Endothelial cell of umbilical vein (primary cell): ENCODE measurements around the gene CYFIP1. TPM values are rescaled to one million over a fixed set of nuclear protein-coding genes. Genes with fewer than 3 reads are reported as not detected.

Experiments
- BruUV-seq: library from RNA; stranded (reverse); fragments of 400-500 nt; replicated peaks from 2 replicates; lab custom pipeline; 2021; lab: Mats Ljungman, UMichigan
- CTCF ChIA-PET: fragments of 300-600, 350-600 bp; sonication (Branson Sonifier 250); formaldehyde crosslinking; loops from one replicate; lab custom pipeline; 2021; ENCODE audit warnings: antibody characterized with exemption, inconsistent platforms; lab: Charles Lee
- POLR2A ChIA-PET: fragments of 300-600, 350-600 bp; sonication (Branson Sonifier 250); formaldehyde crosslinking; loops from one replicate; lab custom pipeline; 2021; ENCODE audit warnings: antibody characterized with exemption, inconsistent platforms; lab: Charles Lee
- DNase-seq: peaks from one replicate; pipeline ENCODE4 v3.0.0-alpha.2; 2011; ENCODE audit warnings: low read depth, low spot score
- FAIRE-seq: peaks from 2 replicates; lab custom pipeline; 2011; peaks lifted over from hg19 to GRCh38; lab: Jason Lieb, UNC
- H2AFZ ChIP-seq: 2 replicates; pipeline ENCODE4 v1.6.0; 2012; ENCODE audit warnings: low read depth, low read length, control low read depth, inconsistent platforms
- H3K27ac ChIP-seq: 2 replicates; pipeline ENCODE4 v1.5.1; 2011; ENCODE audit warnings: low read depth, mild to moderate bottlenecking, control low read depth, low read length, moderate library complexity; ENCODE audit not compliant: insufficient read depth
- H3K27me3 ChIP-seq, 2 experiments: 2 replicates each; pipeline versions ENCODE4 v1.6.0 to v1.6.1; 2011; ENCODE audit warnings: low read length in 2 of 2, mixed read lengths in 1 of 2; ENCODE audit not compliant: control insufficient read depth in 2 of 2, insufficient read depth in 2 of 2
- H3K36me3 ChIP-seq, 2 experiments: 2 replicates in 1 of 2; 3 replicates in 1 of 2; pipeline ENCODE4 v1.5.1; 2011; ENCODE audit warnings: low read length in 2 of 2, mild to moderate bottlenecking in 1 of 2, moderate library complexity in 1 of 2; ENCODE audit not compliant: control insufficient read depth in 2 of 2, insufficient read depth in 2 of 2; ENCODE audit errors: extremely low read depth in 1 of 2
- H3K4me1 ChIP-seq: 3 replicates; pipeline ENCODE4 v1.5.1; 2011; ENCODE audit warnings: mild to moderate bottlenecking, low read length; ENCODE audit not compliant: control insufficient read depth, insufficient read depth; ENCODE audit errors: extremely low read depth
- H3K4me2 ChIP-seq: 2 replicates; pipeline ENCODE4 v1.6.1; 2011; ENCODE audit warnings: low read length, control low read depth, mixed read lengths; ENCODE audit not compliant: insufficient read depth
- H3K4me3 ChIP-seq, 3 experiments: fragments of 200-600 bp in 1 of 3; sonication (generic), shearing (Covaris generic) in 1 of 3; replicated peaks in 1 of 3; 2 replicates each; pipeline ENCODE4 v1.5.1; 2011 to 2016; ENCODE audit warnings: control low read depth in 3 of 3, low read length in 3 of 3, mild to moderate bottlenecking in 2 of 3, inconsistent platforms in 1 of 3, low read depth in 1 of 3, moderate library complexity in 1 of 3; ENCODE audit not compliant: insufficient read depth in 1 of 3
- H3K79me2 ChIP-seq: 2 replicates; pipeline ENCODE4 v1.6.0; 2012; ENCODE audit warnings: low read length, inconsistent platforms; ENCODE audit not compliant: control insufficient read depth, insufficient read depth
- H3K9ac ChIP-seq: replicated peaks from 2 replicates; pipeline ENCODE3; 2011; ENCODE audit warnings: low read length, control low read depth; ENCODE audit not compliant: insufficient read depth; ENCODE audit errors: extremely low read depth
- H3K9me1 ChIP-seq: replicated peaks from 3 replicates; pipeline ENCODE4 v1.6.0; 2011; ENCODE audit warnings: mild to moderate bottlenecking, low read length; ENCODE audit not compliant: control insufficient read depth, insufficient read depth; ENCODE audit errors: extremely low read depth
- H3K9me3 ChIP-seq: replicated peaks from 2 replicates; pipeline ENCODE4 v1.5.1; 2012; ENCODE audit warnings: low read length, inconsistent platforms; ENCODE audit not compliant: control insufficient read depth, insufficient read depth
- H4K20me1 ChIP-seq: replicated peaks from 2 replicates; pipeline ENCODE3; 2011; ENCODE audit warnings: mild to moderate bottlenecking, low read length; ENCODE audit not compliant: control insufficient read depth, insufficient read depth; ENCODE audit errors: extremely low read depth
- CTCF ChIP-seq, 2 donors: IDR thresholded peaks; 1 replicate in 1 of 2; 2 replicates in 1 of 2; pipeline ENCODE4 v1.5.1; 2011; ENCODE audit warnings: low read length in 2 of 2, mild to moderate bottlenecking in 2 of 2, moderate library complexity in 2 of 2, control low read depth in 1 of 2, inconsistent platforms in 1 of 2, low read depth in 1 of 2; ENCODE audit not compliant: insufficient read depth in 1 of 2; ENCODE audit errors: extremely low read depth in 1 of 2
- EZH2 ChIP-seq: IDR thresholded peaks from 2 replicates; pipeline ENCODE4 v1.6.1; 2012; ENCODE audit warnings: borderline replicate concordance, low read depth, mild to moderate bottlenecking, moderate library complexity, low read length, inconsistent platforms; ENCODE audit not compliant: severe bottlenecking
- FOS ChIP-seq: IDR thresholded peaks from 2 replicates; pipeline ENCODE4 v1.6.1; 2011; ENCODE audit warnings: mild to moderate bottlenecking, low read length, moderate library complexity, borderline replicate concordance; ENCODE audit not compliant: insufficient read depth
- GATA2 ChIP-seq: IDR thresholded peaks from 2 replicates; pipeline ENCODE4 v1.7.0; 2011; ENCODE audit warnings: low read depth, mild to moderate bottlenecking, moderate library complexity, mixed read lengths, low read length; ENCODE audit not compliant: insufficient read length, insufficient read depth
- JUN ChIP-seq: IDR thresholded peaks from 2 replicates; pipeline ENCODE4 v1.6.1; 2011; ENCODE audit warnings: borderline replicate concordance, low read depth; ENCODE audit not compliant: insufficient read length, insufficient read depth
- MAX ChIP-seq: IDR thresholded peaks from 2 replicates; pipeline ENCODE4 v1.6.1; 2011; ENCODE audit not compliant: insufficient read depth, insufficient read length
- MYC ChIP-seq: IDR thresholded peaks from one replicate; pipeline ENCODE4 v1.6.1; 2011; ENCODE audit warnings: mild to moderate bottlenecking, low read depth, low read length
- POLR2A ChIP-seq: IDR thresholded peaks from 2 replicates; pipeline ENCODE4 v1.6.1; 2012; ENCODE audit warnings: low read depth, mild to moderate bottlenecking, control low read depth, low read length
- POLR2AphosphoS5 ChIP-seq: IDR thresholded peaks from 2 replicates; pipeline ENCODE4 v1.6.1; 2012; ENCODE audit warnings: low read depth, mild to moderate bottlenecking, control low read depth, low read length, moderate library complexity; ENCODE audit not compliant: insufficient read depth
- dilution Hi-C: fragments of 300-500 bp; cut with MboI; formaldehyde crosslinking; loops from one replicate; pipeline ENCODE4 v1.15.0; 2019; ENCODE audit warnings: low sequenced_read_pairs; ENCODE audit not compliant: extremely low pct_ligation_motif_present
- intact Hi-C: fragments of 100-400 bp; cut with micrococcal nuclease; formaldehyde crosslinking; loops from one replicate; pipeline ENCODE4 v1.10.0; 2022
- polyA plus RNA-seq, 4 experiments: library from polyadenylated mRNA; depleted of rRNA in 3 of 4; stranded (reverse) in 3 of 4; unstranded in 1 of 4; fragments of >200 nt; gene quantifications; 2 replicates each; pipeline versions ENCODE4 v1.2.1 to v1.2.3, GENCODE V29; 2011 to 2012; ENCODE audit warnings: missing spikeins in 1 of 4
- total RNA-seq: library from RNA; stranded (reverse); gene quantifications from 2 replicates; pipeline ENCODE4 v1.2.3, GENCODE V29; 2021

The CYFIP1 gene
- total and polyA plus RNA-seq, 2 donors (not counting 3 experiments of a cell fraction or from before 2014, with no cell fraction given): 81.4 to 158 TPM

GRCh38 chr15:22955544-22956119 is 24.5 kb downstream of the CYFIP1 start:
- intact Hi-C loops: no loop called here
- dilution Hi-C loops: no loop called here
- Histone ChIP-seq H3K27me3 (no peaks in the 10 kb centered on the region), H4K20me1 (peaks cover 3% of the 10 kb centered on the region), H3K27ac (no peak overlapping the region), H3K9me3 (no peaks in the 10 kb centered on the region), H3K4me3 (no peak overlapping the region), H3K4me1 (peaks cover 6% of the 10 kb centered on the region), H2AFZ (no peak overlapping the region), H3K36me3 (no peaks in the 10 kb centered on the region), H3K9me1 (no peaks in the 10 kb centered on the region), H3K79me2 (peaks cover 86% of the 10 kb centered on the region), H3K4me2 (no peak overlapping the region), H3K9ac (no peak overlapping the region)
- TF ChIP-seq GATA2 (no peak), FOS (no peak), CTCF (IDR thresholded peaks at IDR 0.05; ENCODE audit: extremely low read depth in 1 of 2, insufficient read depth in 1 of 2, low read depth in 1 of 2, low read length in 2 of 2) (no peak), POLR2A (no peak), MAX (no peak), POLR2AphosphoS5 (no peak), EZH2 (no peak), MYC (no peak), JUN (no peak)
- FAIRE-seq (no peak), DNase-seq (no peak)
- ChIA-PET POLR2A (no interaction called here), CTCF (no interaction called here)
- no TSS peak for BruUV-seq
